ENCODE measurements around the gene ANKS1B. TPM values are rescaled to one million over a fixed set of nuclear protein-coding genes. Genes with fewer than 3 reads are reported as not detected.
"Not testable (repeated sequence)": the region's sequence is repeated elsewhere in the genome, so short reads cannot be mapped to it uniquely, and the experiment has no call there.

Gene ANKS1B
- polyA plus RNA-seq, 4 donors, result 3.6 to 4.8 (median 4.0) TPM

DNA sequence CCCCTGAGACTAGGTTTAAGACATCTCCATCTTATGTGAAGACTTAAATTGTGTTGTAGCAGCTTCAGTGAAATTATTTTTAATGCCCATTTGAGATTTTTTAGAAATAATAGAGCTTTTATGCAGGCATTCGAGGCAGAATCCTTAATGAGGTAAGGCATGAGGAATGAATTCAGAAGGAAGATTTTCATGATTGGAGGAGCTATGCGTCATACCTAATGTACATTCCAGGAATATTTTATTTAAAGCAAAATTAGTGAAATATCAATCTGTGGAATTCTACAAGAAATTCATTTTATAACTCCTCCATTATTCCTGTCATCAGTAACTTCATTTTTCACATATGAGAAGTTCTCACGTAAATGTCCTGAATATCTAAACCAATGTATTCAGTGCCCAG is 373.1 kb downstream of the ANKS1B start:
- DNase-seq (ENCODE audit: low read depth in 4 of 4, low spot score in 2 of 4), result no peak

DNA sequence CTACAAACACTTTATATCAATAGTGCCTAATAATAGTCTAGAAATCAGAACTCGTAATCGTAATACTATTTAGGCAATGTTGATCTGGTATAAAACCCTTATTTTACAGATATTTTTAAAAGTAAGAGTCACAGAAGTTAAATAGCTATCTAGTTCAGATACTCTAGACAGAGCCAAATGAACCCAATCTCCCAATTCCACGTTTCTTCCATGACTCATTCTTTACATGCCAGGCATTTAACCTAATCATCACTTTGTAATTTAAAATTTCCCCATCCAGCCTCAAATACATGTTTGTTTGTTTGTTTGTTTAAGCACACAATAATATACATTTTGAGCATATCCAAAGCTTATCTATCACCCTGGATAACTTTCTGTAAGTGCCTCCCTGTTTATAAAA is 373.6 kb downstream of the ANKS1B start:
- DNase-seq (ENCODE audit: low read depth in 4 of 4, low spot score in 2 of 4), result no peak

DNA sequence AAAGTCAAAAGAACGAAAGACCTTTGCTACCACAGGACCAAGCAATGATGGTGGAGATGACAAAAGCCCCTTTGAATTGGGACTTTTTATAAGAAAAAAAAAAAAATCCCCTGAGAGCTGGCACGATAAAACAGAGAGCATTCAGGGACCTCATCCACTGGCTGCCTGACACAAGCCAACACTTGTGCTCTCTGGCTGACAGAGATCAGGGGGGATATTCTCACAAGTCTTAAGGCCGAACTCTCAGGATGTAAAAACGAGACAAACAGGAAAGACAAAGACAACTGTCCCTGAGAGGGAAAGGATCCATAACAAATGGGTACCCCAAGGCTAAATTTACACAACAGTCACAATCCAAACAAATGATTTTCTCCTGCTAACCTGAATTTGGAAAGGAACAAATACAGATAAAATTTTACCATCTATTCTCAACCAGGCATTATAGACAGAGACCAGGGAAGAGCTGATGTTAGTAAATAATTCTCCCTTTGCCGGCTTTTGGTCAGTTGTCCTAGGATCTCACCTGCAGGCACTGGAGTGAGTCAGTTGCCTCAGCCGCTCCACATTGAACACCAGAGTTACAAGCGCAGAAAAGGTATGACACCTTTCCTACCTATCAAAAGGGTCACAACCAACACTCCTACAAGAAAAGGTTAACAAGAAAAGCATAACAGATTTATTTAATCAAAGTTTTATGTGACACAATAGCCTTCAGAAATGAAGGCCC is 375.1 kb downstream of the ANKS1B start:
- no peak for DNase-seq (ENCODE audit: low read depth in 4 of 4, low spot score in 2 of 4)

DNA sequence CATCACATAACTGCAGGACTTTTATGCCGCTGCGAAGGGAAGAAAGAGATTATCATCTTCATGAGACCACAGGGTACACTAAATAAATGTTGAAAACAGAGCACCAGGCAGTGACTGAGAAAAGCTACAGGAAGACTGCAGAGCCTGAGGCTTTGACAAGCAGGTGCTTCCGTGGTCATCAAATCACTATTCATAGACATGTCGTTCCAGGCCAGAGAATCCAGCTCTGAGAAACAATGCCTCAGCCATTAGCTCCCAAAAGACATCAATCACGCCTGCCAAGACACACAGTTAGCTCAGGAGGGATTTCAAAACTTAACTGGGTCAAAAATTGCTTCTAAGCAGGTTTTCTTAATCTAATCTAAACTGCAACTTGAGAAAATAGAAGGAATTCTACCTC is 384.3 kb downstream of the ANKS1B start:
- no peak for DNase-seq (ENCODE audit: low read depth in 4 of 4, low spot score in 2 of 4)

DNA sequence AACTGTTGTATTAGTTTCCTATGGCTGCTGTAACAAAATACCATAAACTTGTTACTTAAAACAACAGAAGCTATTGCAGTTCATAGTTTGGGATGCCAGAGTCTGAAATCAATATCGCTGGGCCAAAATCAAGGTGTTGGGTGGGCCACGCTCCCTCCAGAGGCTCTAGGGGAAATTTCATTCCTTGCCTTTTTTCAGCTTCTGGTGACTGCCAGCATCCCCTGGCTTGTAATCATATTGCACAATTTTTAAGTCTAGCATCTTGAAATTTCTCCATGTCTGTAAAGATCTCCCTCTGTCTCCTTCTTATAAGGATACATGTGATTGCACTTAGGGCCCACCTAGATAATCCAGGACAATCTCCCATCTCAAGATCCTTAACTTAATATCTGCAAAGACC is 386.0 kb downstream of the ANKS1B start:
- DNase-seq (ENCODE audit: low read depth in 4 of 4, low spot score in 2 of 4), result no peak

DNA sequence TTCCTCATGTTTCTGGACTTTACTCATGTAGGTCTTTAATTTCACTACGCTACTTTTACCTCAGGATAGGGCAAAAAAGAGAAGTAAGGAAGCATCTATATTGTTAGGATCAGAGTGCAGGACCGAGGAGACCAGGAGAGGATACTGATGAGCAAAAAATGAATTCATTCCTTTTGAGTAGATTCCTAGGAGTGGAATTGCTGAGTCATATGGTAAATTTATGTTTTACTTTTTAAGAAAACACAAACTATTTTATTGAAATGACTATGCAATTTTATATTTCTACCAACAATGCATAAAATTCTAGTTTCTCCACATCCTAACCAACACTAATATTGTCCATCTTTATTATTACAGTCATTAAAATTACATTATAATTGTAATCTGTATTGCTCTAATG is 388.0 kb downstream of the ANKS1B start:
- no peak for DNase-seq (ENCODE audit: low read depth in 4 of 4, low spot score in 2 of 4)

DNA sequence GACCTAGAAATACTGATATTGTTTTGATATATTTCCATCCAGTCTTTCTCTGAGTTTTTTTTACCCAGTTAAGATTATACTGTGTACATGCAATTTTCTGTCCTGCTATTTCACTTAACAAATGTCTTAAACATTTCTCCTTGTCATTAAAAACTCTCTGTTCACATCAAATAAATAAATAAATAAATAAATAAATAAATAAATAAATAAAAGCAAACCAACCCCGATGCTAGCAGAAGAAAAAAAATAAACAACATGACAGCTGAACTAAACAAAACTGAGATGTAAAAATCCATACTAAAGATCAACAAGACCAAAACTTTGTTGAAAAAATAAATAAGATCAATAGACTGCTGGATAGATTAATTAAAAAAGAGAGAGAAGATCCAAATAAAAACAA is 407.6 kb downstream of the ANKS1B start:
- DNase-seq (ENCODE audit: low read depth in 4 of 4, low spot score in 2 of 4), result not testable (repeated sequence)

DNA sequence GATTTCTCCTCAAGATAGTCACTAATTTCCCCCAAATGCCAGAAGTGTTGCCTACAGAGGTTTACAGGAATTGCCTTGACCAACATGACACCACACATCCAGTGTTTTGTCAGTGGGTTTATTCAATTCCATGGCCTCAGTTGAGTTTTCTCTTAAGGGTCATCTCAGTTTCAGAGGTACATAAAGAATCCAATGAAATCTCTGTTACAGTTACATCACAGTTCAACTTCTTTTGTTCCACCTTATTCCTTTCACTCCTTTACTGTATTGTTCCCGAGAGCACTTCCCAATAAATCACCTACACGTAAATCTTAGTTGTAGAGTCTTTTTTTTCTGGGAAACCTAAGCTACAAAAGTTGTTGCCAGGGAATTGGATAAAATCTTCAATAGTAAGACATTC is 410.8 kb downstream of the ANKS1B start:
- DNase-seq (ENCODE audit: low read depth in 4 of 4, low spot score in 2 of 4), result no peak

DNA sequence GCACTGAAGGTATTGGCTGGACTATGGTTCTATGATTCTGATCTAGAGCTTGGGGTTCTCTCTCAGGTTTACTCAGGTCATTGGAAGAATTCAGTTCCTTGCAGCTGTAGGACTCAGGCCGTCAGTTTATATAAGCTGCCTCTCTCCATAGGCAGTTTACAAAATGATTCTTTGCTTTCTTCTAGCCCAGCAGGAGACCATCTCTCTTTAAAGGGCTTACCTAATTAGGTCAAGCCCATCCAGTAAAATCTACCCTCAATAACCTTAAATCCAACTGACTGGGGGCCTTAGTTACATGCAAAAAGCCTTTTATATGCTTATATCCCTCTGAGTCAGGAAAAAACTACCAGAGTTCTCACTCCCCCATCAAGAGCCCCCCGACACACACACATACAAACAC is 417.7 kb downstream of the ANKS1B start:
- DNase-seq (ENCODE audit: low read depth in 4 of 4, low spot score in 2 of 4), result no peak

DNA sequence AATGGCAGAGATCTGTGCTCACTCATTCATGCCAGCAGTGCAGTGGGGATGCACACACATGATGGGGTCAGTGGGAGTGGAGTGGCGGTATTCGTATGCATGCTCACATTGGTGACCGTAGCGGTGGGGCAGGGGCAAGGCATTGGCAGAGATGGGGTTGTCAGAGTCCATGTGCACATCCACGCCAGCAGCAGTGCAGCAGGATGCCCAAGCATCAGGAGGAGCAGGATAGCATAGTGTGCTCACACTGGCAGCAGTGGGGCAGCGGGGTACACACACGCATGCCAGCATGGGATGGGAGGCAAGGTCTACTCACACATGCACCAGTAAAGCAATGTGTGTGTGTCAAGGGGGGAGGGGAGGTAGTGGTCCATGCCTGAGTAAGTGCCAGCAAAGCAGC is 426.6 kb downstream of the ANKS1B start:
- no peak for DNase-seq (ENCODE audit: low read depth in 4 of 4, low spot score in 2 of 4)

DNA sequence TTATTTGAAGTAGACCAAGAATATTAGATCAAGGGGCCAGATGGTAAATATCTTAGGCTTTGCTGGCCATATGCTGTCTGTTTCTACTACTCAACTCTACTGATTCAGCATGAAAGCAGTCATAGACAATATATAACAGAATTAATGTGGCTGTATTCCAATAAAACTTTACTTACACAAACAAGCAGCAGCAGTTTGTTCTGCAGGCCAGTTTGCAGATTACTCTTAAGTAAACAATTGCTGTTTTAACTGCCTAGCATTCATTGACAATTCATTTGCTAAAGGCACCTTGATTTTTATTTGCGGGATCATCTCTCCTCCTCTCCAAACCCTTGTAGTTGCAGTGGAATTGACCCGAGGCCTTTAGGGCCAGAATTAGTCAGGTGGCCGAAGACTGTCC is 431.3 kb downstream of the ANKS1B start:
- no peak for DNase-seq (ENCODE audit: low read depth in 4 of 4, low spot score in 2 of 4)

DNA sequence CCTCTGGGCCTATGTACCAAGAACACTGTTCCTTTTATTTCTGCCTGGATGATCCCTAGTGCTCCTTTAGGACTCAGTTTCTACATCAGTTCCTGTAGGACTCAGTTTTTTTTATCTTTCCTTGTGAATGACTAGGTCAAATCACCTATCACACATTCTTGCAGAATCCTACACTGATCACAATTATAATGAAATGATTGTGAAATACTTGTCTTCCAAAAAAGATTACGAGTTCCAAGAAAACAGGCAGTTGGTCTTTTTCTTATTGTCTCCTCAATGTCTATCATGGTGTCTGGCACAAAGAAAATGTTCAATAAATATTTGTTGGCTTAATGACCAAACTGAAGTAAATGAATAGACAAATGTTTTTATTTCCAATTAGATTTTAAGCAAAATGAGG is 432.7 kb downstream of the ANKS1B start:
- no peak for DNase-seq (ENCODE audit: low read depth in 4 of 4, low spot score in 2 of 4)

DNA sequence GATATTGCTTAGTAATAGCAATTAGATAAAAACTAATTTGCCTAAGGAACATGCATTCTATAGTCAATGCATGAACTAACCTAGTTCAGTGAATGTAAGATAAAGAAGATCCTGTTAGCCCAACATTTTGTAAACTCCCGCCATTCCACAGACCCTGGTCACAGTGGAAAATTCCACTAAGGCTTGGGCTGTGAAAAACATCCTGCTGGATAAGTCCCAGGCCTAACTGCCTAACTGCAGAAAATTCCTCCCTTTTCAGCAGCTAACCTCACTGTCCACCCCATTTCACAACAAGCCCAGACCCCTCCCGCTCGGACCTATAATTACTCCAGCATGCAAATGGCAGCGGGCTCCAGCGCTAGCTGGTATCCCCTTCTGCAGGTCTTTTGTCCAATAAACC is 435.1 kb downstream of the ANKS1B start:
- no peak for DNase-seq (ENCODE audit: low read depth in 4 of 4, low spot score in 2 of 4)

DNA sequence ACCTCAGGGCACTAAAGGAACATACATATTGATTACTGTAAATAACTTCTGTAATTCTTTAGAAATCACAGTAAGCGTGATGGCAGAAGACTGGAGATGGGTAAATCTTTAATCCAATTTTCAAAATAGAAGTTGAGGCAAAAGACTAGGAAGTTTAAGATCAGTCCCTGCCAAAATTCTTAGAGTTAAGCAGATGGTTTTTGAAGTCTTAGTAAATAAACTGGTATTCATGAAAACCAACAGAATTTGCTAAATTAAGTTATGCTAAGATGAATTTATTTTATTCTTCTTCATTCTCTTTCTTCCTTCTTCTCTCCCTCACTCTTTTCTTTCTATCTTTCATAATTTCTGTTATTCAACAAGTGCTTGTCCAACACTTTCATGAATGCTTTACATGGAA is 435.5 kb downstream of the ANKS1B start:
- DNase-seq (ENCODE audit: low read depth in 4 of 4, low spot score in 2 of 4), result no peak

DNA sequence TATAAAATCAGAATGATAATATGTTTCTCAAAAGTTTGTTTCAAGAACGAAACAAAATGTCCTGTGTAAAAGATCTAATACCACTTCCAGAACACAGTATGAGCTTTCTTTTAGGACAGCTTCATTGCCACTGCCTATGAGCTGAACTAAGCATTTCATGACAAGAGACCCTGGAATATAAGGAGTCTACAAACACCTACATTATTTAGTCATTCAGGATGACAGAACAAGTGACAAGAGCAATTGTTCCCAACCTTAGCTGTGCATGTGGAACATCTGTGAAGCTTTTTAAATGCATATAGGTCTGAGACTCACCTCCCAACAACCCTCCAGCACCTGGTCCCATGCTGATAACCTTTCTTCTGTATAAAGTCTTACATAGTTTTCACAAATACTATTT is 440.3 kb downstream of the ANKS1B start:
- DNase-seq (ENCODE audit: low read depth in 4 of 4, low spot score in 2 of 4), result no peak

DNA sequence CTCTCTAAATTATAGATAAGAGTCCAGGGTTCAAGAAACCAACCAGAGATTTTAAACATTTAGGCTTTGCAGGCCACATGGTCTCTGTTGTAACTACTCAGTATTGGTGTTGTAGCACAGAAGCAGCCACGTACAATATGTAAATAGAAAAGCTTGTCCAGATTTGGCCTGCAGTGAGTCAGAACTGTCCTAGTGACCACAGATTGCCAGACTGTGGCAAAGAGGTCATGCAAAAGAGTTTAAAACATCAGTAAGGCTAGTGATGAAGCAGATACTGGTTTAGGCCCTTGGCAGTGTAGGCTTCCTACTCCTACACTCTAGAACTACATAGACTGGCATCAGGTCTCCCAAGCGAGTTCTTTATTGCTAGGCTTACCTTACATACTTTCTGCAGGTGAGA is 454.8 kb downstream of the ANKS1B start:
- DNase-seq (ENCODE audit: low read depth in 4 of 4, low spot score in 2 of 4), result no peak

DNA sequence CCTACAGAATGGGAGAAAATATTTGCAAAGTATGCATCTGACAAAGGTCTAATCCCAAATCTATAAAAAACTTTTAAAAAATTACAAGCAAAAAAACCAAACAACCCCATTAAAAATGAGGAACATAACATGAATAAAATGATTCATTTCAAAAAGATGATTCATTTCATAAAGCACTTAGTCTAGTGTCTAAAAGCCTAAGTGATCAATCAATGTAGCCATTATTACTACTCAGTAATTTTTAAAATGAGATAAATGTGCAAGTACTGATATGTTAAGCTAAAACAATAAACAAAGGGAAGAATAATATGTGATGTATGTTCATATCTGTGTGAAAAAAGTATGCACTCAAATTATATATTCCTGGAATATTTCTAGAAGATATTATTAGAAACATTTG is 456.3 kb downstream of the ANKS1B start:
- no peak for DNase-seq (ENCODE audit: low read depth in 4 of 4, low spot score in 2 of 4)

DNA sequence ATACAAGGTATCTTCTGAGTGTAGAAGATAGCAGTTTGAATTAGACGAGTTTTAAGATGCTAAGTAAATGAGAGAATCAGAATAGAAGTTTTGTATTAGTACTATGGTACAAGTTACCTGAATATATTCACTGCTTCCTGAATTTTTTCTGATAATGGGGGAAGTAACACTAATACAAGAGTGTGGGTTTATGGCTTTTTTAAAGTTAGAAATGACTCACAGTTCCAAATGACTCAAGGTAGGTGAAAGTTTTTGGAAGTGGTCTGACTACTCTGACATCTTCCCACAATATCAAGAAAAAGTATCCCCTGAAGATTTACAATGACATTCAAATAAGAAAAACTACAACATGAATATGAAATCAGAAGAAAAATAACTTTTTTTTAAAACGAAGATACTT is 460.9 kb downstream of the ANKS1B start:
- no peak for DNase-seq (ENCODE audit: low read depth in 4 of 4, low spot score in 2 of 4)

DNA sequence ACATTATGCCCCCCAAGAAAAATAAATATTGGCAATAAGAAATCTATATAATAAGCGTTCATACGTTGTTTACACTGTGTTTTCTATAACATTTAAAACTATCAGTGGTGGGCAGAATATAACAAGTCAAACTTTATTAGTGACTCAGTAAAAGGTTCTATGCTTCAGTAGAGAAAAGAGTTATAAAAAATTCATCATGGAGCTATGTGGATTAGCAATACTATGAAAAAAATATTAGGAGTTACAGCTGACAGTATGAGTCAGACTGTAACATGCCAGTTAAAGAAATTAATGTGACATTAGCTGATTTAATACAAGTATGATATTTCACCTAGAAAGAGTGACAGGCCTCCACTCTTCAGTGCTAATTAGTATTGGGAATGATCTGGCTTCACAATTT is 462.3 kb downstream of the ANKS1B start:
- no peak for DNase-seq (ENCODE audit: low read depth in 4 of 4, low spot score in 2 of 4)

DNA sequence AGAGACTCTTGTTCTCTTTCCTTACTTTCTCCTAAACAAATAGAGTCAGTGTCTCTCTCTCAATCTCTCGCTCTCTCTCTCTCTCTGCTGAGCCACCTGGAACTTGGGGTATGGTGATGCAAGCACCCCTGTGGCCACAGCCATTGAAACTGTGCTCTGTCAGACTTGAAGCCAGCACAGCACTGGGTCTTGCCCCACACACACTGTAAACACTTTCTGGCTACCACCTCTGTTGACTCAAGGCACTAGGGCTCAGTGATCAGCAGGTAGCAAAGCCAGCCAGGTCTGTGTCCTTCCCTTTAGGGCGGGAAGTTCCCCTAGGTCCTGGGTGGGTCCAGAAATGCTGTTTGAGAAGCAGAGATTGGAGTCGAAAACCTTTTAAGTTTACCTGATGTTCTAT is 463.1 kb downstream of the ANKS1B start:
- DNase-seq (ENCODE audit: low read depth in 4 of 4, low spot score in 2 of 4), result no peak

DNA sequence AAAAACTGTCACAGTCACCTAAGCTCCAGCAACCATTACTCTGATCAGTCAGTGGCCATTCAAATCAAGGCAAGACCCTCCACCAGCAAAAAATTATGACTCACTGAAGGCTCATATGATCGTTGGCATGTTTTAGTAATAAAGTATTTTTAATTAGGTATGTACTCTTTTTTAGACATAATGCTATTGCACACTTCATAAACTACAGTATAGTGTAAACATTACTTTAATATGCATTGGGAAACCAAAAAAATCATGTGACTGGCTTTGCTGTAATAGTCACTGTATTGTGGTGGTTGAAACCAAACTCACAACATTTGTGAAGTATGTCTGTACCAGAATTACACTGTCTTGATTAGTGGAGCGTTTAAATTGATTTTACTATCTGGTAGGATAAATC is 471.7 kb downstream of the ANKS1B start:
- no peak for DNase-seq (ENCODE audit: low read depth in 4 of 4, low spot score in 2 of 4)

DNA sequence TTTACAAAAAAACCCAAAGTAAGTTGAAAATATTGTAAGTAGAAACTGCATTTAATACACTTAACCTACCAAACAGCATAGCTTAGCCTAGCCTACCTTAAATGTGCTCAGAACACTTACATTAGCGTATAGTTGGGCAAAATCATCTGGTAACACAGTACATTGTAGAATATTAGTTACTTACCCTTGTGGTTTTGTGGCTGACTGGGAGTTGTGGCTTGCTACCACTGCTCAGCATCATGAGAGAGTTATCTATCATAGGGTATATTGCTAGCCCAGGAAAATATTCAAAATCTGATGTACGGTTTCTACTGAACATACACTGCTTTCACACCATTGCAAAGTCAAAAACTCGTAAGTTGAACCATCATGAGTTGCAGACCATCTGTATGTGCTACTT is 478.9 kb downstream of the ANKS1B start:
- DNase-seq (ENCODE audit: low read depth in 4 of 4, low spot score in 2 of 4), result no peak

DNA sequence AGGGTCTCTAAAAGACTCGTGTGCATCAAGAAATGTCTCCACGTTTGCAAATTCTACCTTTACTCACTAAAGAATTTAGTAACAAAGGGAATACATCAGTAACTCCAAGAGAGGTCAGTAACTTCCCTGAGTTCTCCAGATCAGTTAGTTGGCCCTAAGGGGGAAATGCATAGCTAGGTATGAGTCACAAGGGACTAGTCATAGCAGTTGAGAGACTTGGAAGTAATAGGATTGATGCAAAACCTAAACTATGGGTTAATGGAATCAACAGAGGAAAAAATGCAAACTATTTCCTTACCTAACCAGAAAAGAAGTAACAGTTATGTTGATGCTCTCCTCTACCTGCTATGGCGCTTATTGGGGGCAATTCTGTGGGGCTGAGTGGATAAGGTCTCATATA is 486.0 kb downstream of the ANKS1B start:
- DNase-seq (ENCODE audit: low read depth in 4 of 4, low spot score in 2 of 4), result no peak

All from left renal cortex interstitium (tissue), 4 donors.